Keratinocyte (primary cell): Measurements from ENCODE around the gene NOTCH1.

ENCODE experiments used
- EZH2 ChIP-seq: IDR thresholded peaks from one replicate; pipeline ENCODE4 v1.6.1; 2012; ENCODE audit warnings: inconsistent platforms, mild to moderate bottlenecking, low read length, moderate library complexity
- TF ChIP-seq, protein P1 (sequence below), 3 experiments: IDR thresholded peaks in 1 of 3; conservative IDR thresholded peaks in 1 of 3; optimal IDR thresholded peaks in 1 of 3; 2 replicates in 2 of 3; 3 replicates in 1 of 3; pipeline versions ENCODE3 to v1.5.1; 2011; ENCODE audit warnings: low read length in 3 of 3, mild to moderate bottlenecking in 3 of 3, moderate library complexity in 2 of 3, control low read depth in 1 of 3, inconsistent platforms in 1 of 3; ENCODE audit not compliant: insufficient read depth in 2 of 3; ENCODE audit errors: extremely low read depth in 1 of 3

- TF ChIP-seq, protein P1, sequence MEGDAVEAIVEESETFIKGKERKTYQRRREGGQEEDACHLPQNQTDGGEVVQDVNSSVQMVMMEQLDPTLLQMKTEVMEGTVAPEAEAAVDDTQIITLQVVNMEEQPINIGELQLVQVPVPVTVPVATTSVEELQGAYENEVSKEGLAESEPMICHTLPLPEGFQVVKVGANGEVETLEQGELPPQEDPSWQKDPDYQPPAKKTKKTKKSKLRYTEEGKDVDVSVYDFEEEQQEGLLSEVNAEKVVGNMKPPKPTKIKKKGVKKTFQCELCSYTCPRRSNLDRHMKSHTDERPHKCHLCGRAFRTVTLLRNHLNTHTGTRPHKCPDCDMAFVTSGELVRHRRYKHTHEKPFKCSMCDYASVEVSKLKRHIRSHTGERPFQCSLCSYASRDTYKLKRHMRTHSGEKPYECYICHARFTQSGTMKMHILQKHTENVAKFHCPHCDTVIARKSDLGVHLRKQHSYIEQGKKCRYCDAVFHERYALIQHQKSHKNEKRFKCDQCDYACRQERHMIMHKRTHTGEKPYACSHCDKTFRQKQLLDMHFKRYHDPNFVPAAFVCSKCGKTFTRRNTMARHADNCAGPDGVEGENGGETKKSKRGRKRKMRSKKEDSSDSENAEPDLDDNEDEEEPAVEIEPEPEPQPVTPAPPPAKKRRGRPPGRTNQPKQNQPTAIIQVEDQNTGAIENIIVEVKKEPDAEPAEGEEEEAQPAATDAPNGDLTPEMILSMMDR (optimal IDR thresholded peaks at IDR 0.05 in 1 of 3, IDR thresholded peaks at IDR 0.05 in 1 of 3, conservative IDR thresholded peaks at IDR 0.05 in 1 of 3; ENCODE audit: extremely low read depth in 1 of 3, insufficient read depth in 2 of 3, low read length in 3 of 3), result no peak
- TF ChIP-seq EZH2, result no peak
These were observed 5.7 kb upstream of the NOTCH1 start for GRCh38 chr9:136551401-136552116.
